ENCODE results near the gene DLGAP1.
A peak's percentile ranks its signal among the peaks of the same experiment; 100 is the strongest.

The DLGAP1 gene

DNA sequence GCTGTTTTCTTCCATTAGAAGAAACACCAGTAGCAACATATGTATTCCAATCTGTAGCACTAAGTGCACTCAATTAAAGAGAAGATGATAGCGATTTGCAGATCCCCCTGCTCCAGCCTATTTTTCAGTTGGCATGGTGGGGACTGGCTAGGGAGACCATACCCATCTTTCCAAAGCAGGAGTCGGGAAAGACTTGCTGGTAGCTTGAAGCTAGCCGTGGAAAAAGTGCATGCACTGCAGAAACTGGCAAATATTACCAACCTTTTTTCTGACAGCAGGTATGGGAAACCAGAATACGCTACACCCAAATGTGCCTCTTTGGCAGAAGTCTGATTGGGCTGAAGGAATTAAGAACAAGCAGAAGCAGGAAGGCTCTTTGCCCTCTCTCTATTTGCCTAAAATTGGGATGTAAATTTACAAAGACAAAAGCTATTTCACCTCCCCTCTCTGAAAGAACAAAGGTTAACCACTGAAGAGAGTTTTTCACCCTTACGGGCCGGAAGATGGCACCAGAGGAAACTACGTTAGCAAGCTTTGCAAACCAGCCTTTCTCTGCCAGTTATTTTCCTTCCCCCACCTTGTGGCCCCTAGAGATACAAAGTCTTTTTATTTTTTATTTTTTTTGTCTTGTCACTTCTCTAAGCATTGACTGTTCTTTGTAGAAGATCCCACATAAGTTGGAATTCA, 273.1 kb downstream of the DLGAP1 start:
- no peak for DNase-seq (ENCODE audit: low spot score)

DNA sequence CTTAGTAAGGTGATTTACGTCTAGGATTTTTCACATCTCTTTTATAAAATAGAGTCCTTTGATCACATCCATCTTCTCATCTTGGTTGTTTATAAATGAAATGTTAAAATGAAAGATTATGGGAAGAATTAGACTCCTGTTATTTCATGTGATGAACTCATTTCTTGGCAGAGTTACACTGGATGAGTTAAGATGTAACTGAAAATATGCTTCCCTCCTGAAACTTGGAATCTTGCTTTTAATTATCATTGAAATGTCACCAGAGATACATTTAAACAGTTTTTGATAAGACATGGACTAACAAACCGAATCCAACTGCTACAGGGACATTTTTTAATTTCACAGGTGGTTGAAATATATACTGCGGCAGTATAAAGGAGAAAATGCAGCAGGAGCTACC, 274.0 kb downstream of the DLGAP1 start:
- DNase-seq (ENCODE audit: low spot score) = no peak

DNA sequence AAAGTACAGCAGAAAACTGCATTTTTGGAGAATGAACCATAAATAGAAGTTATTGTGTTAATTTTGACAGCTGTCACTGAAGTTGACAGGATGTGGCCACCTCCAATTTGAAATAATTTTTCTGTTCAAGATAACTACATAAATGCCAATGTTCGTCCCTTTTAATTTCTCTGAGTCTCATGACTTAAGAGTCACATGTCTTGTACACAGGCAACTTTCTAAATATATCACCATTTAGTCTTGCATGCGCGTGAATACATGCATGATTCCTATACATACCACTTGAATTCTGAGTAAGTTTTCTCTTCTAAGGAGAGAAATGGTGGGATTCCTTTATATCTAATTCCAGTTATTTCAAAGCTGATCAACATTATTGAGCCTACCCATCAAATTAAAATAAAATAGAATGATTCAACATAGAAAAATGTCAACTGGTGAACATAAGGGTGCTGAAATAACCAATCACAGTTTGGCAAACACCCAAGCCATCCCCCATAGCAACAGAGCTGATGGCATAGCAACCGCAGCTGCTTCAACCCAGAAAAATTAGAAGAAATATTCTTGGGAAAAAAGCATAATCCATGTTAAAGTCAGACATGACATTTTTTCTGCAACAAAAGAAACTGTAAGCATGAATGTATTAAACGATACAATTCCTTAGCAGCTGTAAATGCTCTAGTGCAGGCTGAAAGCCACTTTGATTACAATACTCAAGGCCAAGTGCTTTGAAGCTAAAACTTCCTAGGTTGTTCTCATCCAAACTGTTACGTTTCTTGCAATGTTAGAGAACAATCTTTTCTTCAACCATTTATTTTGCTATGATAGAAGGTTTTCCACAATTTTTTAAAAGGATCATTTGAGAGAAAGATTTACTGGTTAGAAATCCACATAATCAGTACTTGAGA, 282.7 kb downstream of the DLGAP1 start:
- DNase-seq (ENCODE audit: low spot score) = no peak

DNA sequence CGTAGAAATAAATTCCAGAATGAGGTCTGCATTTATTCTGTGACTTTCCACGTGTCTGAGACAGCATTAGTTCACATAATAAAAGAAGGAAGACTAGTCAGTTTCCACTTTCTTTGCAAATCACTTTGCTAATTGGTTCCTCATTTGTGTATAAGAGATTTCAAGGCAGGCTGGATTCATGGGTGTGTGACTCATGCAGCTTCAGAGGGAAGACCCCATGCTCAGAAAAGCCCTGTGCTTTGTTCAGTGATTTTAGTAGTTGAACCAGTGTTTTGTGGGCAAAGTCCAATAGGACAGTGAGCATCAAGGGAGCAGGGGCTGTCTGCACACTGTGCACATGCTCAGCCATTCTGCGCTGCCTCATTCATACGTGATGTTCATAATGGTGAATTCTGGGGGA, 297.8 kb downstream of the DLGAP1 start:
- DNase-seq (ENCODE audit: low spot score) = no peak

DNA sequence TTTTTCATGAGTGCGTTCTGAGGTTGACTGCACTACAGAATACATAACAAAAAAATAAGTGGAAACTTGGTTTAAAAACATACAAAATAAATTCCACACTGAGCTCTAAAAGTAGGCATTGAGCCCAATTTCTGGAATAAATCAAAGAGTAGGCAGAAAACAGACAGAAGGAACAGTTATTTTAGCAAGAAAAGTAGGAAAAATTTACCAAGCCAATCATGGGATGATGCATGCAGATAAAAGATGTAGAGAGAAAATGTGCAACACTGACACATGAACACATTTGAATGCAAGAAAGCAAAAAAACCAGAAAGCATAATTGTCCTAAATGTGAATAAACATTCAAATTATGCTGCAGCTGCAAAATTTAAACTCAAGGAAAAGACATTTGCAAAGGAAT, 308.3 kb downstream of the DLGAP1 start:
- no peak for DNase-seq (ENCODE audit: low spot score)

DNA sequence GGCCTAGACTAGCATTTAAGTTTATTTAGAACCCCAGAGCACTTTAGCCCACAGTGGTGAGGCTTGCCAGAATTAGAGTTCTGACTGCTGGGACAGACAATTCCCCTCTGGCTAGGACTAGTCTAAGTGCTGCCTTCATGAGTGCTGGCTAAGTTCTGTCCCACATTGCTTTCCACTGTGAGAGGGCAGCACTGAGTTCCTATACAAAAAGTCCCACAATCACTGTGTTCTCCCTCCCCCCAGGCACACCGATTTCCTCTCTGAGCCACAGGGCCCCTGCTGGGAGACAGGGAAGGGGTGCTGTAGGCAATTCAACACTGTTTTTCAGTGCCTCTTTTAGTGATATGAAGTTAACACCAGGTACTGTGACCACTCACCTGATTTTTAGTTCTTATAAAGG, 310.9 kb downstream of the DLGAP1 start:
- no peak for DNase-seq (ENCODE audit: low spot score)

DNA sequence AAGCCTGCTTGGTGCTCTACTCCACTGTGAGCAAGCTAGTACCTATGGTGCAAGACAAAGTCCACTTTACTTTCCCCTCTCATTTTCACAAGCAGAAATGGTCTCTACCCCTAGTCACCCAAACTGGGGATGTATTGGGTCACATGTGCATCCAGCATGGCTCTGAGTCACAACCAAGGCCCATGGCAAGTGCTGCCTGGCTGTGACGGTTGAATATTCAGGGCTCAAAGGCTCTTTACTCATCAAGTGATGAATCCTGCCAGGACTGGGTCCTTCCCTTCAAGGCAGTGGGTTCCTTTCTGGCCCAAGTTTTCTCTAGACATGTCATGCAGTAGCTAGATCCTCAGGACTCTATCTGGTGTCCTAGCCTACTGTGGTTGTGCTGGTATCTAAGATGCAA, 311.5 kb downstream of the DLGAP1 start:
- DNase-seq (ENCODE audit: low spot score) = no peak

DNA sequence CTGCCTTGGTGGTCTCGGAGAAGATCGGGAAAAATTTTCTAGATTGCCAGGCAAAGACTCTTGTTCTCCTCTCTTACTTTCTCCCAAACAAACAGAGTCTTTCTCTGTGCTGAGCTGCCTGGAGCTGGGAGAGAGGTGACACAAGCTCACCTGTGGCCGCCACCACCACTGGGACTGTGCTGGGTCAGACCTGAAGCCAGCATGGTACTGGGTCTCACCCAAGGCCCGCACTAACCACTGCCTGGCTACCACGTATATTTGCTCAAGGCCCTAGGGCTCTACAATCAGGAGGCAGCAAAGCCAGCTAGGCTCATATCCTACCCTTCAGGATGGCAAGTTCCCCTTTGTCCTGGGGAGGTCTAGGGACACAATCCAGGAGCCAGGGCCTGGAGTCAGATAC, 312.2 kb downstream of the DLGAP1 start:
- no peak for DNase-seq (ENCODE audit: low spot score)

DNA sequence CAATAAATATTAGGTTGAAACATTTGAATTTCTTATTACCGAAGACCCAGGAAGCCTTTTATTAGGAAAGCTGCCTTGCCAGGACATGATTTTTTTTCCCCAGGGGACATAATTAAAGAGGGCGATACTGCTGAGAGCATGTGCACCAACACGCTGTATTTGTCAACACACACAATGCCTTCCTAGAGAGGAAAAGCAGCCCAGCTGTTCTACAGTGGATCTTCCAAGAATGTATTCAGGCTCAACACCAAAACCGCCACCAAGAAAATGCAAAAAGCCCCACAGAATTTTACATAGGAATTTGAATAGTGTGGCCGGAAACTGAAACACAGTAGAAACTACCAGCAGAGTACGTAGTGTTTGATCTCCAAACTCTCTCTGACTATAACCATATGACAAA, 320.4 kb downstream of the DLGAP1 start:
- no peak for DNase-seq (ENCODE audit: low spot score)

DNA sequence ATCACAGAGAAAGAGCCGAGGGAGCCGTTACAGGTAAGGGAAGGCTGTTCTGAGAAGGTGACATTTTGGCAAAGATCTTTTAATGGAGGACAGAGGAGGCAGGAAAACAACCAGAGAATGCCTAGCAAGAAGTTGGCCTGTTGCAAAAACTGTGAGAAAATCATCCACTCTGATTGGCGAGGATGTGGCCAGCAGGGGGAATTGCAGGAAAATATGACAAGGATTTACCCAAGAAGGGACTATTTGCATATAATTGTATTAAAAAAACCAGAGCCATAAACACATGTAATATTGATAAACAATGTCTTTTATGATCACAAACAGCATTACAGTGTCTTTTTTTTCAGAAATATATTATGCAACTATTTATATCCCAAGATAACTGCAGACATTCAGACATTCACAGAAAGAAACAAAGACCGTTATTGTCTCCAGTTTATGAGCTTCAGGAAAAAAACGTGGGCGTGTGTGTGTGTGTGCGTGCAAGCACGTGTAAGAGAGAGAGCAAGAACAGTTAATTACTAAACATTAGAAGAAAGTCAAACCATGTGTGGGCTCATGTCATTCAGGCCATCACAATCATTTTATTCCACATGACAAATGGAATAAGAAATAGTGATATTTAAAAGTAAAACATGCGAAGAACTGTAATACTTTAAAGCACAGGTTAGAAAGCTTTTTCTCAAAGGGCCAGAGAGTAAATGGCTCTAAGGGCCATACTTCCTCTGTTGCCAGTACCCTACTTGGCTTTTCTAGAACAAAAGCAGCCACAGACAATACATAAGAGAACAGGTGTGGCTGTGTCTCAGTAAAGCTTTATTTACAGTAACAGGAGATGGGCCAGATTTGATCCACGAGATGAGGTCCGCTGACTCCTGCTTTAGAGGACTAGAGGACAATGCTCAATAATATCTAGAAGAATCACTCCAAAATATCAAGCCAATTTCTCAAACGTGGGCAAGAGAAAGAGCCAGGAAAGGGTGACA, 324.1 kb downstream of the DLGAP1 start:
- no peak for DNase-seq (ENCODE audit: low spot score)

DNA sequence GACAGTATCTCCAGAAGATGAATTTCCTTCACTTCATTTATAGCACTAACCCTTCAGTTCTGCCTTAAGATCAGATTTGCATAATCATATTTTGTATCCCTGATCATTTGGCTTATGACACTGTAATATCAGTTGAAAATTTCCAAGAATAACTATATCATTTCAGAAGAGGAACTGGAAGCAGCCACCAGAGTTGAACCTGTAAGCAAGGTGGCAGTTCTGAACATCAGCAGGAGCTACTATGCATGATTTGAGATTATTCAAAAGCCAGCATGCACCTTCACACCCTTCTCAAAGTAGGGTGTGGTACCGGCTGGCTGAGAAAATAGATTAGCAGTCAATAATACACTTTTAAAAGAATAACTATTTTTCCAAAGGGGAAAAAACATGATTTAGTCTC, 328.2 kb downstream of the DLGAP1 start:
- DNase-seq (ENCODE audit: low spot score) = no peak

DNA sequence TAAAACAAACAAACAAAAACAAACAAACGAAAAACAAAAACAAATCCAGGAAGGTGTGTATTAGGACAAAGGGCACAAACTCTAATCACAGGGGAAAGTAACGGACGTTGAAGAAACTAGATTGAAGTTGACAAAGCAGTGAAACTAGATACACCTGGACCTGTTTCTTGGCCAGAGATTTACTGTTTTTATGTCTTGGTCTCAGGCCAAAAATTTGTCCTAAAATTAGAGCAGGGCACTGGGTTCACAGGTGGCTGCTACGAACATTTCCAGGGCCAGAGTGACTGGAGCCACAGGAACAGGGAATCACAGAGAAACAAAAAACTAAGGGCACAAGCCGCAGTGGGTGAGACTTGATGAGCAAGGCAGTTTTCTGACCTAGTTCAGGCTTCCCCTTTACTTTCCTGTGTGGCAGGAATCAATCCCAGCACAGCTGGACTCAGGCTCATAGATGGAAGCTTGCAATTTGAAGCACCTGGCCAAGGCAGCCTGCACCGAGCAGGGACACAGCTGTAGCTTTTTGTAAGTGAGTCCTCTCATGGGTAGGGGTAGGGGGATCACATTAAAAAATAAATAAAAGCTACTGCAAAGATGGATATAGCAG, 329.4 kb downstream of the DLGAP1 start:
- DNase-seq (ENCODE audit: low spot score) = no peak

DNA sequence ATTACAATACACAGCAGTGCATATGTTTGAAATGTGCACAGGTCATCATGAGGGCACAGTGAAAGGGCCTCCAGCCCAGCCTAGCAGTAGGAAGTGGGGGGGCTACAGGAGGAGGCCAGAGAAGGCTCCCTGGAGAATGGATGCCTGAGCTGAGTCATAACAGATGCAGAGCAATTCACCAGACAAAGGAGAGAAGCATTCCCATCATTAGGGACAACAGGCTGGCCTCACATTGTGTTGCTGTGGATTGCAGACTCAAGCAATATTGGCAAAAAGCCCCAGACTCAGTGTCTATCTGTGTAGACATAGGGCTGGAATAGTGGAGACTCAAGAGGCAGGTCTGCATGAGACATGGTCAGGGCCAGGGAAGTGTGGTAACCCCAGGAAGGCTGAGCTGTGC, 329.9 kb downstream of the DLGAP1 start:
- no peak for DNase-seq (ENCODE audit: low spot score)

DNA sequence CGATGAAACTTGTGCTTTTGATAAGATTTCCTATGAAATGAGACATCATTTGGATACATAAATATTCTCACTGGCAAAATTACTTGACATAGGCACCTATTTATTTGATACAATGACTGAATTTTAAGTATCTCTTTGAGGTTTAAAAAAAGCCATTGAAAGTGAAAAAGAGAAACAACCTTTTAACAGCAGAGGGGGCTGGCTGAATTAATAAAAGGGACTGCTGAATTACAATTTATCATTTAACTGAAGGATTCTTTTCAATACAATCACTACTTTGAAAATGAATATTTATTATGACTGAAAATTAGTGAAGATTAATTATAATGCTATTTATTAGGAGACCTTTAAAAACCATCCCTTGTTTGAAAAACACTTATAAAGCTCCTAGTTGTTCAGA, 335.3 kb downstream of the DLGAP1 start:
- no peak for DNase-seq (ENCODE audit: low spot score)

DNA sequence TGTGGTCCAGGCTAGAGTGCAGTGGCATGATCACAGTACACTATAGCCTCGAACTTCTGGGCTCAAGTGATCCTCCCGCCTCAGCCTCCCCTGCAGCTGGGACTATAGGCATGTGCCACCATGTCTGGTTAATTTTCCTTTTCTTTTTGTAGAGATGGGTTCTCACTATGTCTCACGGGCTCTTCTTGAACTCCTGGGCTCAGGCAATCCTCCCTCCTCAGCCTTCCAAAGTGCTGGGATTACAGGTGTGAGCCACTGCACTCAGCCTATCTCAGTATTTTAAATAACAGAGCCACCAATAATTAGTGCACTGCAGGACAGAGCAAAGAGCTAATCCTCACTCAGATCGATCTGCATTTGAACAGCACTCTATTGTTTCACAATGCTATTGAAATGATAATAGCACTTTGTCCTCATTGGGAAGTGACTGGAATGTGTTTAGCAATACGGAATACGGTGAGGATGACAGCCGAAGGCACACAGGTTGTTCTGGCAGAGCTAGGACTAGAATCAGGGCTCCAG, 335.9 kb downstream of the DLGAP1 start:
- DNase-seq (ENCODE audit: low spot score) = no peak

DNA sequence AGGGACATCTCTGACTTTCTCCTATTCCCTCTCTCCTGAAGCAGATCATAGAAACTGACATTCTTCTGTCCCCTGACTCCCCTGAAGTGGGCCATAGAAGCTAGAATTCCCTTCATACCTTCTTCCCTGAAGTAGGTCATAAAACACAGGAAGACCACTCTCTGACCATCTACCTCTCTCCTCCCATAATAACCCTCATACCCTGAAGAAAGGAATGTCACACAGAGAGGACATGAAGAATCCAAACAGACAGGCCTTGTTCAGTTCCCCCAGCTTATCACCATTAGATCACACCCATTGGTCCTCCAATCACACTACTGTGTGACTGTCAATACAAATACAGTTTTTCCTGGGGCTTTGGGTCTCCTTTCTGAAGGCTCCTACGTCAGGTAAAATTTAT, 347.1 kb downstream of the DLGAP1 start:
- no peak for DNase-seq (ENCODE audit: low spot score)

DNA sequence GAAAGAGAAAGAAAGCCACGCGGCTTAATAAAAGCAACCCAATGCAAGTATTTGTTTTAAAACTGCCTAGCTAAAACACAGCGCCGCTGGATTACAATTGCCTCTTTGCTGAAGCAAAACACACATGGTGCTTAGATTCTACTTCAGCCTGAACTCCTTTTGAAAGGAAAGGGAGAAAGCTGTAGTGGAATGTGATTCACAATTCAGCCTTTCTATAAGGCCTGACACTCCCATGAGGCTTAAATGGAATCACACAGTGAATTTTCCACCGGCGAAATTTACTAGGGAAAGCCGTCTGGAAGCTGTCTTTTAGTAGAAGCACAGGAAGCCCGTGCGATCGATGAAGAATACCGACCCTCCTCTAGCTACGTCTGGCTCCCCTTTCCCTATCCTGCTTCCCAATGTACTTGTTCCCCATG, 348.0 kb downstream of the DLGAP1 start:
- DNase-seq (ENCODE audit: low spot score) = no peak

DNA sequence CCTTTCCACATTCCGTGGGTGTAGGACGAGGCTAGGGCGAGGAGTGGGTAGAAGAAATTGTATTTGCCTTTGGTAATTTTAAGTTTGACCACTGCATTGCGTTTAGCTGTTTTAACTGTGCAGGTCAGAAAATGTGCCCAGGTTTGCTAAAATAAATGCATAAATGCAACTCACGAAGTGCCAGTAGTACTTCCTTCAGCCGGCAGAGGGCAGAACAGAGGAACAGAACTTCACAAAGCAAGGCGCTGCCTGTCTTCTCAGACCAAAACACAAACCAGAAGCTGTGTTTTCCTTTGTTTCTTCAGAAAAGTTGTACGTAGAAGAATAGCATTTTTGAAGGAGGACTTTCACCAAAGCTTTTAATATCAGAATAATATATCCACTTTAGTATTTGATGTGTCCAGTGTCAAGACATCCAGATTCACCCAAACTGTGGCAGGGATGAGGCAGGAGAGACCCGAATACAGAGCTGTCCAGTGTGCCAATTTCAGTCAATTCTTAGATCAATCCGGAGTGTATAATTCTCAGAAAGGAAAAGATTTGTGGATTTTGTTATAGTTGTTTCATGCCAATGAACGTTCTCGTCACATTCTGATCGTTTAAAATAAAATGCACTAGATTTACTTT, 348.6 kb downstream of the DLGAP1 start:
- DNase-seq (ENCODE audit: low spot score) = peak; percentile 63

DNA sequence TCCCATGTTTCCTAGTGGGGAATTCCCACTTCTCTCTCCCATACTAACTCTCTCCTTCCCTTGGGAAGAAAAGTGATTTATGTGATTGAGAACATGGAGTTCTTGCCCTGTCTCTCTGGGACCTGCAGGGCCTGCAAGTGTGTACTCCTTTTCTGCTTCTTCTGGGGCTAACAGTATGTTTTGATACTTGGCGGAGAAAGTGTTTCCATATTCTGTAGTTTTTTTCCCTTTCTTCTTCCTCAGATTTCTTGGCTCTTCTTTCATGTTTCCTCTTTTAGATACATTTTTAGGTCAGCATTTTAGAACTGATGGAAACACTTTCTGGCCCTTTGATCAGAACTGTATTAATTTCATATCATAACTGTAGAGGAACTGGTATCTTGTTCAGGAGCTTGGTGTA, 352.2 kb downstream of the DLGAP1 start:
- DNase-seq (ENCODE audit: low spot score) = no peak

DNA sequence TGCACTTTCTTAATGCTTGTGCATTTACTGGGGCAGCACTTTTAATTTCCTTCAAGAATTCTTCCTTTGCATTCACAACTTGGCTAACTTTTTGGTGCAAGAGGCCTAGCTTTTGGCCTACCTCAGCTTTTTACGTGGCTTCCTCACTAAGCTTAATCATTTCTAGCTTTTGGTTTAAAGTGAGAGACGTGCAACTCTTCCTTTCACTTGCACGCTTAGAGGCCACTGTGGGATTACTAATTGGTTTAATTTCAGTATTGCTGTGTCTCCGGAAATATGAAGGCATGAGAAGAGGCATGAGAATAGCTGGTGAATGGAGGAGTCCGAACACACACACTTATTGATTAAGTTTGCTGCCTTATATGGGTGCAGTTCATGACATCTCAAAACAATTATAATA, 354.1 kb downstream of the DLGAP1 start:
- DNase-seq (ENCODE audit: low spot score) = no peak

DNA sequence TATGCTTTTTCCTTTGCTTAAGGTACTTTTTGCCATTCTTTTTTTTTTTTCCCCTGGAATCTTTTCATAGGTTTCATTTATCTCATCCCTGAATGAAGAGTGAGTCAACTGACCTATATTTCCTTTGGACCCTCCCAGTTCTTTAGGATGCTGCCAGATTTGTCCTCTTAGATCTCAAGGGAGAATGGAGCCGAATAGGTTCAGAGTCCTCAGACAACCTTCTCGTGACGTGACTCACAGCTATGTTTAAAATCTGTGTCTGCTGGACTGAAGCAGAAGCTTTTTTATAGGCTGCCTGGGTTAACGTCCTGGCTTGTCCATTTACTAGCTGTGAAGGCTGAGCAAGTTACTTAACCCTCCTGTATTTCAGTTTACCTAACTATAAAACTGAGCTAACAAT, 358.6 kb downstream of the DLGAP1 start:
- no peak for DNase-seq (ENCODE audit: low spot score)
